HepG2 (cell line): ENCODE data around the gene PLG. TPM values are rescaled to one million over a fixed set of nuclear protein-coding genes. Genes with fewer than 3 reads are reported as not detected.

Source experiments
- PHF5A ChIP-seq: IDR thresholded peaks from one replicate; pipeline ENCODE4 v1.6.1; 2018; ENCODE audit warnings: low read depth, missing genetic modification reagents; ENCODE audit not compliant: unreplicated experiment
- ZMYM2 ChIP-seq: sonication (generic); formaldehyde crosslinking; IDR thresholded peaks from 2 replicates; pipeline ENCODE4 v1.8.0; 2022; ENCODE audit warnings: mild to moderate bottlenecking, missing genetic modification reagents
- ZNF562 ChIP-seq: sonication (generic); formaldehyde crosslinking; IDR thresholded peaks from 2 replicates; pipeline ENCODE4 v1.8.0; 2022; ENCODE audit warnings: missing genetic modification reagents, borderline replicate concordance
- polyA plus RNA-seq, 8 experiments: library from polyadenylated mRNA; depleted of rRNA in 3 of 8; stranded (reverse) in 7 of 8; unstranded in 1 of 8; fragments of >200 nt; fragmentation: Illumina TruSeq in 4 of 8; extraction: Trizol in 4 of 8; gene quantifications; 2 replicates each; pipeline versions ENCODE4 v1.2.1 to v1.2.3, GENCODE V29; 2011 to 2016; ENCODE audit warnings: low read depth in 4 of 8, missing spikeins in 1 of 8, mixed read lengths in 1 of 8; ENCODE audit not compliant: insufficient read depth in 1 of 8
- total RNA-seq, 5 experiments: library from RNA; depleted of rRNA; stranded (reverse); fragments of >200 nt; fragmentation: Illumina TruSeq; extraction: Trizol; gene quantifications; 2 replicates each; pipeline ENCODE4 v1.2.3, GENCODE V29; 2016; ENCODE audit warnings: low read depth in 1 of 5
- TF ChIP-seq, protein P1 (sequence below): sonication (generic); formaldehyde crosslinking; IDR thresholded peaks from 2 replicates; pipeline ENCODE4 v1.4.0; 2020; ENCODE audit warnings: missing genetic modification reagents
- TF ChIP-seq, protein P2 (sequence below): sonication (generic); formaldehyde crosslinking; IDR thresholded peaks from 2 replicates; pipeline ENCODE4 v1.4.0; 2020; ENCODE audit warnings: mild to moderate bottlenecking, missing genetic modification reagents, borderline replicate concordance
- TF ChIP-seq, protein P3 (sequence below): sonication (generic); formaldehyde crosslinking; IDR thresholded peaks from 2 replicates; pipeline ENCODE4 v1.5.1; 2020; ENCODE audit warnings: mild to moderate bottlenecking, missing genetic modification reagents, moderate library complexity
- TF ChIP-seq, protein P4 (sequence below): sonication (generic); IDR thresholded peaks from 2 replicates; pipeline ENCODE4 v1.6.1; 2016; ENCODE audit warnings: low read depth, borderline replicate concordance

PLG gene
- total and polyA plus RNA-seq, 2 of the 13 experiments (the other 11 are each of a cell fraction or from before 2014, with no cell fraction given): 1.7 to 10.7 TPM

GRCh38 chr6:160789263-160790027 is 87.4 kb downstream of the PLG start (continued):
- TF ChIP-seq, protein P1, sequence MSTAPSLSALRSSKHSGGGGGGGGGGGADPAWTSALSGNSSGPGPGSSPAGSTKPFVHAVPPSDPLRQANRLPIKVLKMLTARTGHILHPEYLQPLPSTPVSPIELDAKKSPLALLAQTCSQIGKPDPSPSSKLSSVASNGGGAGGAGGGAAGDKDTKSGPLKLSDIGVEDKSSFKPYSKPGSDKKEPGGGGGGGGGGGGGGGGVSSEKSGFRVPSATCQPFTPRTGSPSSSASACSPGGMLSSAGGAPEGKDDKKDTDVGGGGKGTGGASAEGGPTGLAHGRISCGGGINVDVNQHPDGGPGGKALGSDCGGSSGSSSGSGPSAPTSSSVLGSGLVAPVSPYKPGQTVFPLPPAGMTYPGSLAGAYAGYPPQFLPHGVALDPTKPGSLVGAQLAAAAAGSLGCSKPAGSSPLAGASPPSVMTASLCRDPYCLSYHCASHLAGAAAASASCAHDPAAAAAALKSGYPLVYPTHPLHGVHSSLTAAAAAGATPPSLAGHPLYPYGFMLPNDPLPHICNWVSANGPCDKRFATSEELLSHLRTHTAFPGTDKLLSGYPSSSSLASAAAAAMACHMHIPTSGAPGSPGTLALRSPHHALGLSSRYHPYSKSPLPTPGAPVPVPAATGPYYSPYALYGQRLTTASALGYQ (CRISPR knock-in tag): no peak
- TF ChIP-seq, protein P2, sequence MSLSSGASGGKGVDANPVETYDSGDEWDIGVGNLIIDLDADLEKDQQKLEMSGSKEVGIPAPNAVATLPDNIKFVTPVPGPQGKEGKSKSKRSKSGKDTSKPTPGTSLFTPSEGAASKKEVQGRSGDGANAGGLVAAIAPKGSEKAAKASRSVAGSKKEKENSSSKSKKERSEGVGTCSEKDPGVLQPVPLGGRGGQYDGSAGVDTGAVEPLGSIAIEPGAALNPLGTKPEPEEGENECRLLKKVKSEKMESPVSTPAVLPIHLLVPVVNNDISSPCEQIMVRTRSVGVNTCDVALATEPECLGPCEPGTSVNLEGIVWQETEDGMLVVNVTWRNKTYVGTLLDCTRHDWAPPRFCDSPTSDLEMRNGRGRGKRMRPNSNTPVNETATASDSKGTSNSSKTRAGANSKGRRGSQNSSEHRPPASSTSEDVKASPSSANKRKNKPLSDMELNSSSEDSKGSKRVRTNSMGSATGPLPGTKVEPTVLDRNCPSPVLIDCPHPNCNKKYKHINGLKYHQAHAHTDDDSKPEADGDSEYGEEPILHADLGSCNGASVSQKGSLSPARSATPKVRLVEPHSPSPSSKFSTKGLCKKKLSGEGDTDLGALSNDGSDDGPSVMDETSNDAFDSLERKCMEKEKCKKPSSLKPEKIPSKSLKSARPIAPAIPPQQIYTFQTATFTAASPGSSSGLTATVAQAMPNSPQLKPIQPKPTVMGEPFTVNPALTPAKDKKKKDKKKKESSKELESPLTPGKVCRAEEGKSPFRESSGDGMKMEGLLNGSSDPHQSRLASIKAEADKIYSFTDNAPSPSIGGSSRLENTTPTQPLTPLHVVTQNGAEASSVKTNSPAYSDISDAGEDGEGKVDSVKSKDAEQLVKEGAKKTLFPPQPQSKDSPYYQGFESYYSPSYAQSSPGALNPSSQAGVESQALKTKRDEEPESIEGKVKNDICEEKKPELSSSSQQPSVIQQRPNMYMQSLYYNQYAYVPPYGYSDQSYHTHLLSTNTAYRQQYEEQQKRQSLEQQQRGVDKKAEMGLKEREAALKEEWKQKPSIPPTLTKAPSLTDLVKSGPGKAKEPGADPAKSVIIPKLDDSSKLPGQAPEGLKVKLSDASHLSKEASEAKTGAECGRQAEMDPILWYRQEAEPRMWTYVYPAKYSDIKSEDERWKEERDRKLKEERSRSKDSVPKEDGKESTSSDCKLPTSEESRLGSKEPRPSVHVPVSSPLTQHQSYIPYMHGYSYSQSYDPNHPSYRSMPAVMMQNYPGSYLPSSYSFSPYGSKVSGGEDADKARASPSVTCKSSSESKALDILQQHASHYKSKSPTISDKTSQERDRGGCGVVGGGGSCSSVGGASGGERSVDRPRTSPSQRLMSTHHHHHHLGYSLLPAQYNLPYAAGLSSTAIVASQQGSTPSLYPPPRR (CRISPR knock-in tag): no peak
- TF ChIP-seq PHF5A (CRISPR knock-in tag) (no peak), ZNF562 (CRISPR knock-in tag) (no peak), ZMYM2 (no peak)
- TF ChIP-seq, protein P3, sequence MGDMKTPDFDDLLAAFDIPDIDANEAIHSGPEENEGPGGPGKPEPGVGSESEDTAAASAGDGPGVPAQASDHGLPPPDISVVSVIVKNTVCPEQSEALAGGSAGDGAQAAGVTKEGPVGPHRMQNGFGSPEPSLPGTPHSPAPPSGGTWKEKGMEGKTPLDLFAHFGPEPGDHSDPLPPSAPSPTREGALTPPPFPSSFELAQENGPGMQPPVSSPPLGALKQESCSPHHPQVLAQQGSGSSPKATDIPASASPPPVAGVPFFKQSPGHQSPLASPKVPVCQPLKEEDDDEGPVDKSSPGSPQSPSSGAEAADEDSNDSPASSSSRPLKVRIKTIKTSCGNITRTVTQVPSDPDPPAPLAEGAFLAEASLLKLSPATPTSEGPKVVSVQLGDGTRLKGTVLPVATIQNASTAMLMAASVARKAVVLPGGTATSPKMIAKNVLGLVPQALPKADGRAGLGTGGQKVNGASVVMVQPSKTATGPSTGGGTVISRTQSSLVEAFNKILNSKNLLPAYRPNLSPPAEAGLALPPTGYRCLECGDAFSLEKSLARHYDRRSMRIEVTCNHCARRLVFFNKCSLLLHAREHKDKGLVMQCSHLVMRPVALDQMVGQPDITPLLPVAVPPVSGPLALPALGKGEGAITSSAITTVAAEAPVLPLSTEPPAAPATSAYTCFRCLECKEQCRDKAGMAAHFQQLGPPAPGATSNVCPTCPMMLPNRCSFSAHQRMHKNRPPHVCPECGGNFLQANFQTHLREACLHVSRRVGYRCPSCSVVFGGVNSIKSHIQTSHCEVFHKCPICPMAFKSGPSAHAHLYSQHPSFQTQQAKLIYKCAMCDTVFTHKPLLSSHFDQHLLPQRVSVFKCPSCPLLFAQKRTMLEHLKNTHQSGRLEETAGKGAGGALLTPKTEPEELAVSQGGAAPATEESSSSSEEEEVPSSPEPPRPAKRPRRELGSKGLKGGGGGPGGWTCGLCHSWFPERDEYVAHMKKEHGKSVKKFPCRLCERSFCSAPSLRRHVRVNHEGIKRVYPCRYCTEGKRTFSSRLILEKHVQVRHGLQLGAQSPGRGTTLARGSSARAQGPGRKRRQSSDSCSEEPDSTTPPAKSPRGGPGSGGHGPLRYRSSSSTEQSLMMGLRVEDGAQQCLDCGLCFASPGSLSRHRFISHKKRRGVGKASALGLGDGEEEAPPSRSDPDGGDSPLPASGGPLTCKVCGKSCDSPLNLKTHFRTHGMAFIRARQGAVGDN (CRISPR knock-in tag): no peak
- TF ChIP-seq, protein P4, sequence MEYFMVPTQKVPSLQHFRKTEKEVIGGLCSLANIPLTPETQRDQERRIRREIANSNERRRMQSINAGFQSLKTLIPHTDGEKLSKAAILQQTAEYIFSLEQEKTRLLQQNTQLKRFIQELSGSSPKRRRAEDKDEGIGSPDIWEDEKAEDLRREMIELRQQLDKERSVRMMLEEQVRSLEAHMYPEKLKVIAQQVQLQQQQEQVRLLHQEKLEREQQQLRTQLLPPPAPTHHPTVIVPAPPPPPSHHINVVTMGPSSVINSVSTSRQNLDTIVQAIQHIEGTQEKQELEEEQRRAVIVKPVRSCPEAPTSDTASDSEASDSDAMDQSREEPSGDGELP: no peak
